ENCODE data around the gene CARNS1. TPM values are rescaled to one million over a fixed set of nuclear protein-coding genes. Genes with fewer than 3 reads are reported as not detected.
"Not testable (repeated sequence)": the region's sequence is repeated elsewhere in the genome, so short reads cannot be mapped to it uniquely, and the experiment has no call there.

CARNS1 gene
- total RNA-seq, 1 donor from 2014 or later: 0.47 TPM

DNA sequence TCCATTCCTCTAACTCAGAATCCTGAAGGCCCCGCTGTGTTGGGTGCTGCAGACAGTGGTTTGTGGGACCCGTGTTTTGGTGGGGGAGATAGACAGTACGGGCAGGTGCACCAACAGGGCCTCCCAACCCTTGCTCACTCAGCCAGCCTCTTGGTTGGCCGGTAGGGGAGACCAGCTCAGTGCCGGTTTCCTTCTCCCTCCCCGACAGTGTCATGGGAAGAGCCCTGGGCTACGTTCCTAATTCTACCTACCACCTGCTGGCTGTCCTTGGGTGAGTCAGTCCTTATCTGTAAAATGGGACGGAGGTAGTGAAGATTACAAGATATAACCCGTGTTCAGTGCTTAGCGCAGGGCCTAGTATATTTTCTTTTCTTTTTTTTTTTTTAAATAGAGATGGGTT is 47.7 kb downstream of the CARNS1 start:
- intact Hi-C loops (cut with micrococcal nuclease): no loop called here

GRCh38 chr11:67463680-67464410 is 48.4 kb downstream of the CARNS1 start:
- intact Hi-C loops (cut with micrococcal nuclease): loop anchor here (1.0 kb wide), 10 partner anchors 18 to 225 kb away; partner anchors contain the start of genes AIP, NDUFV1, POLD4 and PTPRCAP

DNA sequence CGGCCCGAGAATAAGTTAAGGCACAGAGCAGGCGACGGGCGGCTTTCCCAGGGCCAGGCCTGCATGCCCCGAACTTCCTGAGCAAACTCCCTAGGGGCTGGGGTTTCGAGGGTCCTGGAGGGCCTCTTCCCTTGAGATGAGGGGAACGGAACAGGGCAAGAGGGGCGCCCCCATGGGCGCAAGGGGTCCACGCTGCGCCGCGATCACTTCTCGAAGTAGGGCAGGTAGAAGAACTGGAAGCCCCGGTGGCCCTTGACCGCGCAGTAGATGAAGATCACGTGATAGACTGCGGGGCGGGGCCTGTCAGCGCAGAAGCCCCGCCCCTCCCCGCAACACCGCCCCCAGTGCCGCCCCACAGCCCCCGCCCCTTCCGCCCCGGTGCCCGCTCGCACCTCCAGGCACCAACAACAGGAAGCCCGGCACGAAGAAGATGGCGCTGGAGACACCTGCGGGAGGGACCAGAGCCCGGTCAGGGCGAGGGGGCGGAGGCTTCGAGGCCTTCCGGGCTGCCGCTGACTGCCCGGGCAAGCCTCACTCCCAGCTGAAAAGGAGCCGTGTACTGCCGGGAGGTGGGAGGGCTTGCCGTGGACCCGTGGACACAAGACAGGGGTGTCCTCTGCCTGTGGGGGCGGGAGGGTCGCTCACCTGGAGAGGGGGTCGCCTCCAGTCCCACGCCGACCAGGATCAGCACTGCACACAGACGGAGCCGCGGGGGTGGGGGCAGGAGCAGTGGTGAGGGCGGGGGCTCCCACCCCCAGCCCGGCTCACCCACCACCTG is 49.1 kb downstream of the CARNS1 start:
- intact Hi-C loops (cut with micrococcal nuclease): loop anchor here (1.0 kb wide), 10 partner anchors 18 to 225 kb away; partner anchors contain the start of genes AIP, NDUFV1, POLD4 and PTPRCAP

DNA sequence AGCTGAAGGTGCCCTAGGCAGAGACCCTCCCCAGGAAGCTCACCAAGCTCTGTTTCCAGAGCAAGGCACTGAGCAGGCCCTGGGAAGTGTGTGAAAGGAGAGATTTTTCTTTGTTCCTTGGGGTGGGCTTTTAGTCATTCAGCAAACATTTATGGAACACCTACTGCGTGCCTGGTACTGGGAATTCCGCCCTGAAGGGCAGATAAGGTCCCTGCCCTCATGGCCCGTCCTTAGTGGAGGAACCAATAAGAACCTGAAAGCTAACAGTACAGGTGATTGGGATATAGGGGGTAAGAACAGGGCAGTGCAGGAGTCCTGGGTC is 49.7 kb downstream of the CARNS1 start:
- intact Hi-C loops (cut with micrococcal nuclease): no loop called here

DNA sequence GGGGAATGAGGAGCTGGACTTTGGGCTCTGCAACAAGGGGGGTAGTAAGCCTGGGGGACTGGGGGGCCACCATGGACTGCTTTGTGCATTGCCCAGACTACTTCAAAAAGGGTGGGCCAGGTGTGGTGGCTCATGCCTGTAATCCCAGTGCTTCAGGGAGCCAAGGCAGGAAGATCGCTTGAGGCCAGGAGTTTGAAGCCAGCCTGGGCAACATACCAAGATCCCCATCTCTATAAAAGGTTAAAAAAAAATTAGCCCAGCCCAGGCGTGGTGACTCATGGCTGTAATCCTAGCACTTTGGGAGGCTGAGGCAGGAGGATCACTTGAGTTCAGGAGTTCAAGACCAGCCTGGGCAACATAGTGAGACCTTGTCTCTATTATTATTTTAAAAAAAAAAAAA is 50.1 kb downstream of the CARNS1 start:
- intact Hi-C loops (cut with micrococcal nuclease): not testable (repeated sequence)

DNA sequence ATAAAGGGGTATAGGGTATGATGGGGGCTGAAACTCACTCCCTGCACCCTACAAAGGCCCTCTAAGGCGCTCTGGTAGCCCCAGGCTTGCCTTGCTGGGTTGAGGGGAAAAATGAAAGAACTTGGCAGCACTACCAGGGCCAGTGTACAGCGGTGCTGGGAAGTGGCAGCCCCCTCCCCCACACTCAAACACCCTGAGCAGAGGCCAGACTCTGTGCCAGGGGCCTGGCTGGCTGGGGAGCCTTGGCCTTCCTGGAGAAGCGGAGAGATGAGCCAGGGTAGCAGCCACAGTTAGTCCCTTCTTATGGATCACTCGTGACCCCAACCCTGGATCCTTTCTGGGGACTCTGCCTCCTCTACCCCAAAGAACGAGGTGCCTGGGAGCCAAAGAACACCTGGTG is 50.9 kb downstream of the CARNS1 start:
- intact Hi-C loops (cut with micrococcal nuclease): no loop called here

DNA sequence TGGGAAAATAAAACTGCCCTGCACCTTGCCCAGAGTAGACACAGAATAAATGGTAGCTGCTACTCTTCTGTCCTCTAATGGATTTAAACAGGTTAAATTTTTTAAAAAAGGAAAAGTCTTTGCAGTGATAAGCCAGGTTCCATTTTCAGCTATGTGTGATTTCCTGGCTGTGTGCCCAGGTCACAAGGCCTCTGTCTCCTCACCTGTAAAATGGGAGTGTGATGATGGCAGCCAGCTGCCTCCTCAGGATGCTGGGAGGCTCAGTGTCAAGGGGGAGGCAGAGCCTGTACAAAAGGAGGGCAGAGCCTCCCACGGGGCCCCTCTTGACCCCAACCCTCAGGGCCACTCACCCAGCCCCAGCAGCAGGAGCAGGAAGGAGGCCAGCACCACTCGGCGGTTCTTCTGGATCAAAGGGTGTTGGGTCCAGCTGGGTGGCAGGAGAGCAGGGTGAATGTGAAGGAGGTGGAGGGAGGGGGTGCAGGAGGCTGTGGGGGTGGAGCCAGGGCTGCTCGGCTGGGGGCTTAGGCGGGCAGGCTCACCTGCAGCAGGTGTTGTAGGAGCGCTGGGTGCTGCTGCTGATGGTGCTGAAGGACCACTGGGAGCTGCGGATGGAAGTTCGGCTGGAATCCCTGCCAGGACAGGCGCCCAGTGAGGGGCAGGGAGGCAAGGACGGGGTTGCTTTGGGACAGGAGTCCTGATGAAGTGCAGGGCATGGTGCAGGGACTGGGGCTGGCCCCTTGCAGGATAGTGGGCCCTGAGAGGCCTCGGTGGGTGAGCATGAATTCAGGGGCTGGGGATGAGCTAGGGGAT is 51.7 kb downstream of the CARNS1 start:
- intact Hi-C loops (cut with micrococcal nuclease): no loop called here

GRCh38 chr11:67468056-67468455 is 52.6 kb downstream of the CARNS1 start:
- intact Hi-C loops (cut with micrococcal nuclease): no loop called here

GRCh38 chr11:67468456-67468758 is 52.9 kb downstream of the CARNS1 start:
- intact Hi-C loops (cut with micrococcal nuclease): no loop called here

GRCh38 chr11:67468759-67469507 is 53.5 kb downstream of the CARNS1 start, which contains the start of gene TMEM134:
Gene TMEM134 (minus strand): TSS chr11:67469251. CDS start chr11:67469192, 59 bp downstream.
- intact Hi-C loops (cut with micrococcal nuclease): loop anchor here (1.0 kb wide), 8 partner anchors 13 to 137 kb away; partner anchors contain the start of genes NDUFV1, POLD4, PPP1CA and RPS6KB2

DNA sequence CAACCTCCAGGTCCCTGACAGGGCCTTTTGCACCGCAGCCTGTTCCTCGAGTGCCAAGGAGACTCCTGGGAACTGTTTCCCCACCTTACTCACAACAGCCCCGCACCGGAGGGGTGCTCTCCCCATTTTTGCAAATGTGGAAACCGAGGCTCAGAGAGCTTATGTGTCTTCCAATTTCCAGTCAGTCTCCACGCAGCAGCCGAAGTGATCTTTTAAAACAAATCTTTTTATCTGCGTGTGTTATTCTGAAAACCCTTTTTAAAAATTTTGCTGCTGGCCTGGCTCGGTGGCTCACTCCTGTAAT is 54.0 kb downstream of the CARNS1 start:
- intact Hi-C loops (cut with micrococcal nuclease): loop anchor here (1.0 kb wide), 8 partner anchors 13 to 137 kb away; partner anchors contain the start of genes NDUFV1, POLD4, PPP1CA and RPS6KB2

GRCh38 chr11:67470337-67471002 is 55.0 kb downstream of the CARNS1 start:
- intact Hi-C loops (cut with micrococcal nuclease): no loop called here

- intact Hi-C loops (cut with micrococcal nuclease): no loop called here
These were observed 57.4 kb downstream of the CARNS1 start for GRCh38 chr11:67472882-67473281.

Other genes with a start within 250 kb of the CARNS1 start
- 351 and 369 TPM in 2 replicates for gene GRK2, start 149.2 kb upstream of the CARNS1 start, total RNA-seq
- gene ANKRD13D, start 126.4 kb upstream of the CARNS1 start, total RNA-seq: 198 and 200 TPM in 2 replicates
- 13.0 and 17.3 TPM in 2 replicates for gene SSH3, start 112.1 kb upstream of the CARNS1 start, total RNA-seq
- 58.8 and 62.1 TPM in 2 replicates for gene POLD4, start 62.1 kb upstream of the CARNS1 start, total RNA-seq
- 0.15 and 0.29 TPM in 2 replicates for gene CLCF1, start 42.1 kb upstream of the CARNS1 start, total RNA-seq
- 39.6 and 47.7 TPM in 2 replicates for gene RAD9A, start 23.7 kb upstream of the CARNS1 start, total RNA-seq
- gene PPP1CA, start 13.8 kb upstream of the CARNS1 start, total RNA-seq: 347 and 352 TPM in 2 replicates
- 312 and 319 TPM in 2 replicates for gene TBC1D10C, start 11.6 kb upstream of the CARNS1 start, total RNA-seq
- gene RPS6KB2, start 12.8 kb downstream of the CARNS1 start, total RNA-seq: 63.7 and 69.5 TPM in 2 replicates
- 406 and 428 TPM in 2 replicates for gene PTPRCAP, start 22.0 kb downstream of the CARNS1 start, total RNA-seq
- 242 and 243 TPM in 2 replicates for gene CORO1B, start 27.8 kb downstream of the CARNS1 start, total RNA-seq
- not detected in 2 replicates for gene GPR152, start 37.1 kb downstream of the CARNS1 start, total RNA-seq
- 3.6 and 4.2 TPM in 2 replicates for gene CABP4, start 39.7 kb downstream of the CARNS1 start, total RNA-seq
- 40.5 and 43.9 TPM in 2 replicates for gene TMEM134, start 53.6 kb downstream of the CARNS1 start, total RNA-seq
- 149 and 163 TPM in 2 replicates for gene AIP, start 67.3 kb downstream of the CARNS1 start, total RNA-seq
- gene PITPNM1, start 89.7 kb downstream of the CARNS1 start, total RNA-seq: 118 and 119 TPM in 2 replicates
- 189 and 191 TPM in 2 replicates for gene CDK2AP2, start 92.5 kb downstream of the CARNS1 start, total RNA-seq
- not detected in 2 replicates for gene CABP2, start 107.8 kb downstream of the CARNS1 start, total RNA-seq
- gene GSTP1, start 168.1 kb downstream of the CARNS1 start, total RNA-seq: 262 TPM in 2 replicates
- 244 and 258 TPM in 2 replicates for gene NDUFV1, start 191.3 kb downstream of the CARNS1 start, total RNA-seq
- 6.5 and 6.7 TPM in 2 replicates for gene NUDT8, start 214.3 kb downstream of the CARNS1 start, total RNA-seq
- not detected in 2 replicates for gene TBX10, start 224.1 kb downstream of the CARNS1 start, total RNA-seq
- gene ACY3, start 235.1 kb downstream of the CARNS1 start, total RNA-seq: 0.37 TPM in 1 of 2 replicates, not detected in the other